ENCODE data around the gene HOXB8. TPM values are rescaled to one million over a fixed set of nuclear protein-coding genes. Genes with fewer than 3 reads are reported as not detected.

Gene HOXB8
- total RNA-seq, 3 donors from 2014 or later = 0.59 to 4.6 (median 4.6) TPM

DNA sequence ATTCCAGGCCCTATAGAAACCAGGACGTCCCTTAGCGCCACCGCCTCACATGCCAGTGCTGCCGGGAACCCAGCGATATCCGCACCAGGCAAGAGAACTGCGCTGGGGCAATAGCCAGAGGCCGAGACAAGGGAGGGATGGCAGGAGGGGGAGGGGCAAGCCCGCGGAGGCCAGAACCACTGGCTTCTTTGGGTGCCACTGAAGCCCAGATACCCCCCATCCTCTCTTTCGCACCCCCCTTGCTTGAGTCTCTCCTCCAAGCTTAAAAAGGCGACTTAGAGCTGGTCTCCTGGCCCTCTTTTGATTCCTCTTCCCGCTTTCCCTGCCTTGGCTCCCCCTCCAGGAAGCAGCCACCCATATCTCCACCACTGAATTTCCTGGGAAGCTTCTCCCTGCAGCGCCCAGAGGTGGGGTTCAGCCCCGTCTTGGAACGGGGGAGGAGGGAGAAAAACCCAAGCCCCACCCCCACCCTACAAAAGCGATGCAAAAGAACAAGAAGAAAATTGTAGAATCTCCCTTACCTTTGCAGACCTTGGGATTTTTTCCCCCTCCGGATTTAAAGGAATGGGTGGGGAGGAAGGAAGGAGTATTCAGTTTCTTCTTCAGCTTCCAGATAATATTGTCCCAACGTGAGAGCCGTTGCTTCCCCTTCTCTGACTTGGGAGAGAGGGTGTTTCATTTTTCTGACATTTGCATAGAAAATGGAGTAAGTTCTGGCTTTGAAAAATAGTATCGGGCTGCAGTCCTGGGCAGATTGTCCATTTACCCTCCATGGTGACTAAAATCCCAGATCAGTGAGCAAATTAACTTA lies 10.9 kb downstream of the HOXB8 start:
- Histone ChIP-seq H3K4me3 (peak overlapping the region; percentile 28 to 55 (median 52)), H3K27me3 (peaks cover 3 to 97% of the 10 kb centered on the region in 2 donors), H3K27ac (peak overlapping the region in 1 of 2 donors; percentile 82), H3K36me3 (no peaks in the 10 kb centered on the region), H3K4me1 (no peaks in the 10 kb centered on the region), H3K9me3 (no peaks in the 10 kb centered on the region)
- intact Hi-C loops (cut with DNase I; ENCODE audit: low total_unique reads) = no loop called here
- DNase-seq (ENCODE audit: low spot score in 2 of 2) = no peak
- no peak for TF ChIP-seq POLR2A (IDR thresholded peaks at IDR 0.05)
- TF ChIP-seq, protein P1, sequence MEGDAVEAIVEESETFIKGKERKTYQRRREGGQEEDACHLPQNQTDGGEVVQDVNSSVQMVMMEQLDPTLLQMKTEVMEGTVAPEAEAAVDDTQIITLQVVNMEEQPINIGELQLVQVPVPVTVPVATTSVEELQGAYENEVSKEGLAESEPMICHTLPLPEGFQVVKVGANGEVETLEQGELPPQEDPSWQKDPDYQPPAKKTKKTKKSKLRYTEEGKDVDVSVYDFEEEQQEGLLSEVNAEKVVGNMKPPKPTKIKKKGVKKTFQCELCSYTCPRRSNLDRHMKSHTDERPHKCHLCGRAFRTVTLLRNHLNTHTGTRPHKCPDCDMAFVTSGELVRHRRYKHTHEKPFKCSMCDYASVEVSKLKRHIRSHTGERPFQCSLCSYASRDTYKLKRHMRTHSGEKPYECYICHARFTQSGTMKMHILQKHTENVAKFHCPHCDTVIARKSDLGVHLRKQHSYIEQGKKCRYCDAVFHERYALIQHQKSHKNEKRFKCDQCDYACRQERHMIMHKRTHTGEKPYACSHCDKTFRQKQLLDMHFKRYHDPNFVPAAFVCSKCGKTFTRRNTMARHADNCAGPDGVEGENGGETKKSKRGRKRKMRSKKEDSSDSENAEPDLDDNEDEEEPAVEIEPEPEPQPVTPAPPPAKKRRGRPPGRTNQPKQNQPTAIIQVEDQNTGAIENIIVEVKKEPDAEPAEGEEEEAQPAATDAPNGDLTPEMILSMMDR (IDR thresholded peaks at IDR 0.05) = no peak
- no peak for TF ChIP-seq POLR2AphosphoS5 (IDR thresholded peaks at IDR 0.05)

DNA sequence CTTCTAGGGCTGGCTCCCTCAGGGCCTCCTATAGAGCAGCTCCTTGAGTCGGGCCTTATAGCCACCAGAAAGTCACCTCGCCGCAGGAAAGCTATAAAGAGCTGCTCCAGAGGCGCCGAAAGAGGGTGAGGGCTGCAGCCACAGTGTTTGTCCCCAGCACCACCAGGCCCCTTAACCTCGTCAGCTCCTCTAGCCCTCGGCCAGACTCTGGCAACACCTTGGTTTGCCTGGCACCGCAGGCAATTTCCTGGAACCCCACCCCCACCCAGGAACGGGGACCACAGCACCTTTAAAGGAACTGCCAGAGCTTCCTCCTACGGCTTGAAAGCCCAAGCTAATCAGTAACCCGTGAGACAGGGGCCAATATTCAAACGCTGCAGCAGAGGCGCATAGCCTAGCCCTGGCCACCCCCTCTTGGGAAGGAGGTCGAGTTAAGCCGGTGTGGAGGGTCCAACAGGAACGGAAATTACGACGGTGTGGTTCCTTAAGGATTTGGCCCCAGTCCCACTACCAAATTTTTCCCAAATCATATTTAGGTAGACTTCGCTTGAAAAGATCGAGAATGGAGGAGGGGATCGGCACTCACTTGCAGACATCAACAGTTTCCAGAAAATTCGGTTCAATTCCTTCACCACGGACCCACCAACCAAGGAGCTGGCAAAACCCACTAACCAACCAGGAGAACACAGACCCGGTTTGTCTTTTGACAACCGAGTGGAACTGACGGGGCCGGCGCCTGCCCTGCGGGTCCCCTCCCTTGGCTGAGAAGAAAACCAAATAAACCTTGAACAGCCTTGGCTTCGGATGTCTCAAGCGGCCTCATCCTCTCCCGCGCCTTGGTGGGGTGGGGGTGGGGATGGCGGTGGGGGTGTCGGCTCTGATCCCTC lies 13.3 kb downstream of the HOXB8 start:
- no peak for DNase-seq (ENCODE audit: low spot score in 2 of 2)
- H3K27me3 ChIP-seq = peaks cover 3 to 100% of the 10 kb centered on the region in 2 donors
- peak overlapping the region; percentile 28 to 52 (median 48) for H3K4me3 ChIP-seq
- no peaks in the 10 kb centered on the region for H3K36me3 ChIP-seq
- H3K9me3 ChIP-seq = no peaks in the 10 kb centered on the region
- peaks cover 0 to 10% of the 10 kb centered on the region in 2 donors for H3K4me1 ChIP-seq
- H3K27ac ChIP-seq = no peak overlapping the region
- intact Hi-C loops (cut with DNase I; ENCODE audit: low total_unique reads) = no loop called here
- no peak for TF ChIP-seq POLR2AphosphoS5 (IDR thresholded peaks at IDR 0.05)
- no peak for TF ChIP-seq POLR2A (IDR thresholded peaks at IDR 0.05)
- TF ChIP-seq, protein P1 (IDR thresholded peaks at IDR 0.05) = no peak

DNA sequence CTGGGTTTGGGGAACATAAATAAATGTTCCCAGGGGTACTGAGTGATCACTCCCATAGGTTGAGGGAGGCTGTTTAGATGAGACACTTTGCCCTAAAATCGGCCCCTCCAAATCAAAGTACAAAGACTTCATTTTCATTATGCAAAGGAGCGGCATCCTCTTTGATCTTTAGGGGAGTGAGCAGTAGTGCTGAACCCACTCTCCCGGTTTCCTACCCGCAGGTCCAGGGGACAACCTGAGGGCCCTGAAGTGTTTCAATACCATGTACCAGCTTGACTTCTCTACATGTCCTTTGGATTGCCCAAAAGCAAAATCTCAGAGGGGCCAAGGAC lies 13.9 kb downstream of the HOXB8 start:
- peaks cover 0 to 10% of the 10 kb centered on the region in 2 donors for H3K4me1 ChIP-seq
- no peak for DNase-seq (ENCODE audit: low spot score in 2 of 2)
- H3K9me3 ChIP-seq = no peaks in the 10 kb centered on the region
- H3K36me3 ChIP-seq = no peaks in the 10 kb centered on the region
- no peak overlapping the region for H3K27ac ChIP-seq
- intact Hi-C loops (cut with DNase I; ENCODE audit: low total_unique reads) = no loop called here
- no peak for TF ChIP-seq POLR2AphosphoS5 (IDR thresholded peaks at IDR 0.05)
- no peak for TF ChIP-seq POLR2A (IDR thresholded peaks at IDR 0.05)
- TF ChIP-seq, protein P1 (IDR thresholded peaks at IDR 0.05) = no peak
- no peak overlapping the region for H3K4me3 ChIP-seq
- H3K27me3 ChIP-seq = peaks cover under 1 to 100% of the 10 kb centered on the region in 2 donors

DNA sequence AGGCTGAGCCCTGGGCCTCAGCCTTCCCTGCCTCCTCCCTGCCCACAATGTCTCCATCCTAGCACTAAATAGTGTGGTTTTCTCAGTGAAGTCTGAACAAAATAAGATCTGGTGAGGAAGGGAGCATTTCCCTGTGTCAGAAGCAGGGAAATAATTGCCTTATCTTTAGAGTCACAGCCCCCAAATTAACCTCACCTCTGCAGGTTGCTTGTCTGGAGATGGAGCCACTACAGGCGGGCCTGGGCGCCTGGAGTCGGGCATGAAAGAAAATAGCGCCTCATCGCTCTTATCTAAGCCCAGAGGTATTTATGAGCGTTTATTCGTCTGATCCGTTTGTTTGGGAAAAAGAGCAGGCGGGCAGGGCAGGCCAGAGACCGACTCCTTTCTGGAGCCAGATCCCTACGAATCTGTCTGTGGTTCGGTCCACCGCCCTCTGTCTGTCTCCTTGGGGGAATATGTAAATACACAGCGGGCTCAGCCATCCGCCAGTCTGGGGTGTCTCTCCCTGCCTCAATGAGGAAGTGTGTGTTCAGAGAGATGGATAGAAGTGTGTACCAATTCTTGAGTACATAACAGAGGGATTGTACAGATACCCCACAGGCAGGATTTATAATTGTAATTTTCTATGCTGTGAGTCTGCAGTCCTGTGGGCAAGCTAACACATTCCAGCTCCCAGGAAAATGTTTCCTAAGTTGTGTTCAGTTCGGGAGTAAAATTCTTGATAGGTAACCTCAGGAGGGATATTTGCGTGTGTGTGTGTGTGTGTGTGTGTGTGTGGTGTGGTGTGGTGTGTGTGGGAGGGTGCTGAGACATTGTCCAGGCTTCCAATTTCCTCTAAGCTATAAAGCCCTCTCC lies 14.6 kb downstream of the HOXB8 start:
- no peaks in the 10 kb centered on the region for H3K9me3 ChIP-seq

More for the DNA sequence above, 14.6 kb downstream of the HOXB8 start:
- no peak for DNase-seq (ENCODE audit: low spot score in 2 of 2)
- TF ChIP-seq POLR2AphosphoS5 (IDR thresholded peaks at IDR 0.05) = no peak
- TF ChIP-seq, protein P1 (IDR thresholded peaks at IDR 0.05) = no peak
- no peak for TF ChIP-seq POLR2A (IDR thresholded peaks at IDR 0.05)
- H3K4me1 ChIP-seq = peaks cover 0 to 10% of the 10 kb centered on the region in 2 donors
- no peak overlapping the region for H3K27ac ChIP-seq
- no peak overlapping the region for H3K4me3 ChIP-seq
- intact Hi-C loops (cut with DNase I; ENCODE audit: low total_unique reads) = no loop called here
- no peaks in the 10 kb centered on the region for H3K36me3 ChIP-seq
- peaks cover 0 to 99% of the 10 kb centered on the region in 2 donors for H3K27me3 ChIP-seq

Measured in breast epithelium (tissue), 4 donors.